Smooth muscle cell of trachea (primary cell): ENCODE results near the gene BEND7. TPM values are rescaled to one million over a fixed set of nuclear protein-coding genes. Genes with fewer than 3 reads are reported as not detected.

Source experiments
- total RNA-seq: library from RNA; depleted of rRNA; stranded (reverse); fragments of >200 nt; gene quantifications from 2 replicates; pipeline ENCODE4 v1.2.1, GENCODE V29; 2014

Gene BEND7, protein sequence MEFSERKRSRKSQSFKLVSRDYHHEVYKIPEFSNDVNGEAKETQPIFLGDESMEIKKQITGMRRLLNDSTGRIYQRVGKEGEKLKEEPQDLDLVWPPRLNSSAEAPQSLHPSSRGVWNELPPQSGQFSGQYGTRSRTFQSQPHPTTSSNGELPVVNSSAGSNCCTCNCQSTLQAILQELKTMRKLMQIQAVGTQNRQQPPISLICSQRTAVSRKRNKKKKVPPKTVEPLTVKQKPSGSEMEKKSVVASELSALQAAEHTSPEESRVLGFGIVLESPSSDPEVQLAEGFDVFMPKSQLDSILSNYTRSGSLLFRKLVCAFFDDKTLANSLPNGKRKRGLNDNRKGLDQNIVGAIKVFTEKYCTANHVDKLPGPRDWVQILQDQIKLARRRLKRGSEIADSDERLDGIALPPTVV
- total RNA-seq, result 1.0 and 2.3 TPM in 2 replicates

DNA sequence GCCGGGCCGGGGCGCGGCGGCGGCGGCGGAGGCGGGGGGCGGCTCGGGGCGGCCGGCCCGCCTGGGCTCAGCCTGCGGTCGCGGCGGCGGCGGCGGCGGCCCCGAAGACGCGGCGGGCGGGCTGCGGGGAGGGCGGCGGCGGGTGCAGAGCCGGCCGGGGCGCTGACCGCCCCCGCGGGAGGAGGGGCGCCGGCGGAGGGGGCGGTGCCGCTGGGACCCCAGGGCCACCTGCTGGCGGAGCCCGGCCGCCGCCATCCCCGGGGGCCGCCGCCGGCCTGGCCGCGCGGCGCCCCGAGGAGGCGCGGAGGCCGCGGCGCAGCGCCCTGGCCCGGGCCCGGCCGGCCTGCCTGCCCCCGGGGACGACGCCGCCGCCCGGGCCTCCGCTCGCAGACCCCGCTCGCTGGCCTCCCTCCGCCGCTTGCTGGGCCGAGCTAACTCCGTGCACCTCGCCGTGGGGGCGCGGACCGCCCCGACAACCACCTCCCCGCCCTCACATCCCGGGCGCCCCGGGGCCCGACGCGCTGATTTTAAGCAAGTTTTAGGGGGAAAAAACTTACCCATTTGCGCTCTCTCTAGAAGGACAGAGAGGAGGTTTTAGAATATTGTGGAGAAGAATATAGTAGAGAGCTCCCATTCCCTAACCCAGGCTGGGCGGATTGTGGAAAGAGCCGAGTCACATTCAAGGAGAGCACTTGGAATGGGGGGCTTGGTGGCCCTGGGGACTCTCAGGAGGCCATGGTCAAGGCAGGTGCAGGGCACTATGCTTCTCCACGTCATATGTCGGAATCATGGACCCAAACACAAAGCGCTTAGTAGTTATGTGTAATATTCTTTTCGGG, at the start of gene BEND7:
Gene BEND7, minus strand, starts transcription at position 140 of the 839 bp plus-strand sequence. CDS start 481 bp downstream, outside the sequence.

Other genes starting within 250 kb of the BEND7 start
- gene PHYH, start 228.9 kb downstream of the BEND7 start, total RNA-seq, result 28.5 and 29.3 TPM in 2 replicates
- 29.9 and 32.6 TPM in 2 replicates for gene SEPHS1, start 180.7 kb downstream of the BEND7 start, total RNA-seq
- 28.9 and 57.7 TPM in 2 replicates for gene PRPF18, start 58.0 kb upstream of the BEND7 start, total RNA-seq